Prostate gland (tissue), 2 donors: ENCODE data around the gene GTPBP3. TPM values are rescaled to one million over a fixed set of nuclear protein-coding genes. Genes with fewer than 3 reads are reported as not detected.

Source experiments
- DNase-seq: peaks from one replicate; pipeline ENCODE4 v3.0.0-alpha.2; 2019; ENCODE audit warnings: low spot score
- H3K27ac ChIP-seq, 2 donors: fragments of 200-600 bp; sonication (generic); 2 replicates each; pipeline ENCODE4 v1.5.1; 2017 to 2019
- H3K27me3 ChIP-seq: fragments of 200-600 bp; sonication (generic); replicated peaks from 2 replicates; pipeline ENCODE4 v1.5.1; 2019; ENCODE audit not compliant: insufficient read depth
- H3K36me3 ChIP-seq, 2 donors: fragments of 200-600 bp; sonication (generic); 1 replicate in 1 of 2; 2 replicates in 1 of 2; pipeline versions ENCODE4 v1.5.1 to v1.8.1; 2017 to 2019
- H3K4me1 ChIP-seq: fragments of 200-600 bp; sonication (generic); replicated peaks from 2 replicates; pipeline ENCODE4 v1.5.1; 2019
- H3K4me3 ChIP-seq, 2 donors: fragments of 200-600 bp; sonication (generic); 2 replicates each; pipeline ENCODE4 v1.5.1; 2017 to 2019
- H3K9me3 ChIP-seq: fragments of 200-600 bp; sonication (generic); 2 replicates; pipeline ENCODE4 v1.5.1; 2017
- CTCF ChIP-seq, 4 experiments: fragments of 200-600 bp in 2 of 4; fragments of 450-650 bp in 2 of 4; sonication (generic) in 2 of 4; IDR thresholded peaks; 1 replicate in 3 of 4; 2 replicates in 1 of 4; pipeline ENCODE4 v1.5.1; 2016 to 2019; ENCODE audit warnings: antibody characterized with exemption in 4 of 4, mild to moderate bottlenecking in 2 of 4, moderate library complexity in 2 of 4
- POLR2A ChIP-seq: fragments of 450-650 bp; IDR thresholded peaks from one replicate; pipeline ENCODE4 v1.6.1; 2016; ENCODE audit warnings: antibody characterized with exemption, mild to moderate bottlenecking
- POLR2AphosphoS5 ChIP-seq: sonication (generic); formaldehyde crosslinking; IDR thresholded peaks from one replicate; pipeline ENCODE4 v1.6.1; 2017; ENCODE audit warnings: antibody characterized with exemption
- WGBS: methylation state at CpG from one replicate; pipeline ENCODE4 v1.1.5; 2018; 5-methylcytosine and 5-hydroxymethylcytosine counted together
- intact Hi-C: fragments of 100-400 bp; cut with DNase I; formaldehyde crosslinking; loops from one replicate; pipeline ENCODE4 v1.14.2; 2022
- total RNA-seq, 2 donors: library from RNA; depleted of rRNA; stranded (reverse); fragments of >200 nt; gene quantifications; one replicate each; pipeline ENCODE4 v1.1.0, GENCODE V29; 2016

The GTPBP3 gene
- total RNA-seq, 2 donors from 2014 or later: 42.4 to 67.0 TPM

- peaks cover 8% of the 10 kb centered on the region for H3K4me1 ChIP-seq
- no peak for DNase-seq
These were observed 23.3 kb upstream of the GTPBP3 start for GRCh38 chr19:17314007-17314593.

GRCh38 chr19:17318966-17319365 lies 18.4 kb upstream of the GTPBP3 start:
- Histone ChIP-seq H3K4me3 (no peak overlapping the region), H3K27me3 (no peaks in the 10 kb centered on the region), H3K4me1 (no peaks in the 10 kb centered on the region), H3K36me3 (peaks cover 0 to 11% of the 10 kb centered on the region in 2 donors), H3K9me3 (no peaks in the 10 kb centered on the region), H3K27ac (no peak overlapping the region)
- intact Hi-C loops: no loop called here
- WGBS: 77% methylated on average over 6 of the region's 6 CpGs
- no peak for TF ChIP-seq POLR2AphosphoS5
- TF ChIP-seq POLR2A: no peak
- TF ChIP-seq CTCF (IDR thresholded peaks at IDR 0.05): no peak
- no peak for DNase-seq

More at GRCh38 chr19:17314007-17314593, 23.3 kb upstream of the GTPBP3 start:
- no peaks in the 10 kb centered on the region for H3K27me3 ChIP-seq
- H3K27ac ChIP-seq: no peak overlapping the region
- H3K4me3 ChIP-seq: no peak overlapping the region
- no peaks in the 10 kb centered on the region for H3K9me3 ChIP-seq
- 92% methylated on average over 19 of the region's 19 CpGs for WGBS
- no peaks in the 10 kb centered on the region for H3K36me3 ChIP-seq
- TF ChIP-seq POLR2AphosphoS5 (no peak), POLR2A (no peak), CTCF (IDR thresholded peaks at IDR 0.05) (no peak)
- intact Hi-C loops: no loop called here

- no peak overlapping the region for H3K4me3 ChIP-seq
- intact Hi-C loops: no loop called here
- no peaks in the 10 kb centered on the region for H3K4me1 ChIP-seq
- peaks cover 0 to 11% of the 10 kb centered on the region in 2 donors for H3K36me3 ChIP-seq
- 88% methylated on average over 40 of the region's 40 CpGs for WGBS
- no peak for TF ChIP-seq POLR2AphosphoS5
- TF ChIP-seq CTCF (IDR thresholded peaks at IDR 0.05): no peak
- TF ChIP-seq POLR2A: no peak
- no peaks in the 10 kb centered on the region for H3K9me3 ChIP-seq
- no peak overlapping the region for H3K27ac ChIP-seq
- no peaks in the 10 kb centered on the region for H3K27me3 ChIP-seq
- DNase-seq: no peak
These were observed 17.7 kb upstream of the GTPBP3 start for GRCh38 chr19:17319473-17320238.

GRCh38 chr19:17320435-17320834 lies 16.9 kb upstream of the GTPBP3 start:
- 85% methylated on average over 11 of the region's 11 CpGs for WGBS
- no peak overlapping the region for H3K27ac ChIP-seq
- peaks cover 0 to 11% of the 10 kb centered on the region in 2 donors for H3K36me3 ChIP-seq
- TF ChIP-seq CTCF (IDR thresholded peaks at IDR 0.05) (no peak), POLR2AphosphoS5 (no peak), POLR2A (no peak)
- no peaks in the 10 kb centered on the region for H3K4me1 ChIP-seq
- no peak overlapping the region for H3K4me3 ChIP-seq
- intact Hi-C loops: no loop called here
- no peaks in the 10 kb centered on the region for H3K27me3 ChIP-seq
- no peaks in the 10 kb centered on the region for H3K9me3 ChIP-seq
- no peak for DNase-seq
